HG03064 (cell line): ENCODE measurements around the gene TAS2R38.

ENCODE experiments used
- ATAC-seq: cut with Tn5 transposase; IDR thresholded peaks from one replicate; pipeline ENCODE4 v1.9.1; 2021; ENCODE audit warnings: low read depth; ENCODE audit not compliant: unreplicated experiment

The TAS2R38 gene

DNA sequence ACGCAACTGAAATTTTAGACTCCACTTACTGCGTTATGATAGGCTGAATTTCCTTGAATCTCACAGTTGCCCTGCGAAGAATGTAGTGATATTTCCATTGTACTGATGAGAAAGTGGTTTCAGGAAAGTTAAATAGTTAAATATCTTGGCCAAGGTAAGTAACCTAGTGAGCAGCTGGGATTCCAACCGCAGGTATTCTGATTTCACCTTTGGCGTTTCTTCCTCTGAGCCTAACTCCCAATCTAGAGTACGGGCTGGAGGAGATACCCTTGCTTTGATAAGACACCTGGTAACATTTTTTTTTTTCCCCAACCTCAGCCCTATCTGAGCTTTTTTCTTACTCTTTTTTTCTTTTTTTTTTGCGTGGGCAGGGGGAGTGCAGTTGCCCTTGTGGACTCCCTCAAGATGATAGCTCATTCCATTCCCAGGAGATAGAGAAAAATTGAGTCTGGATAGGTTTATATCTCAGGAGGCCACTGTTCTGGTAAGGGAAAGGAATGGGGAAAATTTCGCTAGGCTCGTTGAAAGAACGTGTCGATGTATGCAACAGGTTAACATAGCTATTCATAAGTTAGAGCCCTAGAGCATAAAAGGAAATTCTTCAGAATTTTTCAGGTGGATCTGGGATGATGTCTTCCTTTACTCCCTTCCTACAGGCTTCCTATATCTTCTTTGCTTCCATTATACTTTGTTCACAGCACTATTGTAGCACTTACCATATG, 3.1 kb upstream of the TAS2R38 start:
- ATAC-seq: no peak

DNA sequence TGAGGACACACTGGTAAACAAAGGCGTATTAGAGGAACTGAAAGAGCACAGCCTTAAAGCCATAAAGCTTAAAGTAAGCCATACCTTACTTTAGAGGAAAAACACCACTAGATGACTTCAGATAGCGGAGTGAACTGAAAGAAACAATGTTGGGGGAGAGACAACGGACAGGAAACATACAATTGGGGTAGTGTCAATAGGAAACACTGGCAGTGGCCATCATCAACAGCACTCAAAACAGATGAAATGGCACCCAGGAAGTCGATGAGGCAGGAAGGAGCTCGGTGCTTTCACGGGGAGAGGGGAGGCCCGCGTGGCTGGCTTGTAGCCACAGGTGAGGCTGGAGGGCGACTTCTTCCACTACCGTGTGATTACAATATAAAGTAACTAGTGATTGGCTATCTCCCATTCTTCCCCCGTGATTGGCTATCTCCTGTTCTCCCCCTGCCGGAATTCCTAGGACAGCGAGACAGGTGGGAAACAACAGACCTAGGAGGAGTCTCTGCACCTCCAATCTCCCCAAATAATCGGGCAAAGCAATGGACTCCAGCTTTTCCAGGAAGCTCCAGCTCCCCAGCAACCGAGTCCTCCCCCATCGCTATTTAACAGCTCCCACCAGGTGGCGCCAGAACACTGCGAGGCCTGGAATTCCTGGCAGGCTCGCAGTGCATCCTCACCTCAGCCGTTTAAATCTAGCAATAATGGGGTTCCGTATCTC, 2.4 kb upstream of the TAS2R38 start:
- ATAC-seq: peak; percentile 80

- no peak for ATAC-seq
Observed at GRCh38 chr7:141974831-141975230, 1.3 kb upstream of the TAS2R38 start.

DNA sequence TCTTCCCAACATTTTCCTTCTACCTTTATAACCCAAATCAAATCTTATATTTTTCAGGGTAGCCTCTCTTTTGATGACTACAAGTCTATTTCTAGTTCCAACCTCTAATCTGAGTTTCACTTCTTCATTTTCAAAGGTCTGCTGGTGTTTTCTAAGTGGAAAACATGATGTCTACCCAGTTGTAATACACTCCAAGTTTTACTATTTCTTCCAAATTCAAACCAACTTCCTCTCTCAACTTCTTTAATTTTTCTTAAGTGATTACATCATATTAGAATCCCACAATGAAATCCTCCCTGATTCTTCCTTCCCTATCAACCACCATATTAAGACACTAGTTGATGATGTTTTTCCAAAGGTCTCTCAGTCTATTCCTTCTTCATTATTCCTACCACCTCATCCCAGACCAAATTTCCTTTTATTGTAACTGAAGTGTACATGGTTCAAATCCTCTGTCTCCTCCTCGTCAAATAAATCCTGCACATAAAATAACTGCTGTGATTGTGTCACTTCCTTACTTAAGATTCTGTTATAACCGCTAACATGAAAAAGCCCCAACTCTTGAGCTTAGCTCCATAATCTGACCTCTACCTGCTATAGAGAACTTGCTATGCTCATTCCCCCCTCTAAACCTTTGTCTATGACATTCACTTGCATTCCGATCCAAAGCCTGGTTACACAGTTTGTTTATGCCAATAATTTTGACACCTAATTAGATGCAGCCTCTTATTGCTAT, 12.7 kb downstream of the TAS2R38 start:
- no peak for ATAC-seq

GRCh38 chr7:141956084-141956483, 17.5 kb downstream of the TAS2R38 start:
- ATAC-seq: no peak

GRCh38 chr7:141954334-141954733, 19.2 kb downstream of the TAS2R38 start:
- no peak for ATAC-seq

- ATAC-seq: no peak
Observed at GRCh38 chr7:141952461-141952860, 21.1 kb downstream of the TAS2R38 start.

GRCh38 chr7:141950806-141951205, 22.8 kb downstream of the TAS2R38 start:
- no peak for ATAC-seq

- ATAC-seq: no peak
Observed at GRCh38 chr7:141949911-141950310, 23.7 kb downstream of the TAS2R38 start.

- no peak for ATAC-seq
Observed at GRCh38 chr7:141949451-141949850, 24.1 kb downstream of the TAS2R38 start.

DNA sequence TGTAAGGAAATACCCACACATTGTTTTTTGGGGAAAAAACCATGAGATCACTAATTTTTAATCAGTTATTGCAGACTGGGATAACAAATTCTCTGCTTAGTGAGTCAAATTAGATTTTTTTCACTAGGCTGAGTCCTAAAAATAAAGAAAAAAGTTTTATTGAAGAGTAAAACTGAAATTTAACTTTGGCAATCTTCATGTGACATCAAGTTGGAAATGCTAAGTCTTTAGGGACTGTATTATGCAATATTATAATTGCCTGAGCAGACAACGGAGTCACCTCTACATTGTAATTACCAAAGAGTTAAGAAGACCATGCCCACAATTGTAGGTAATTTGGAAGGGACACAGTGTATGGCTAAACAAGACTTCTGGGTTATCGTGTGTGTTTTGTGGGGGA, 24.6 kb downstream of the TAS2R38 start:
- no peak for ATAC-seq

DNA sequence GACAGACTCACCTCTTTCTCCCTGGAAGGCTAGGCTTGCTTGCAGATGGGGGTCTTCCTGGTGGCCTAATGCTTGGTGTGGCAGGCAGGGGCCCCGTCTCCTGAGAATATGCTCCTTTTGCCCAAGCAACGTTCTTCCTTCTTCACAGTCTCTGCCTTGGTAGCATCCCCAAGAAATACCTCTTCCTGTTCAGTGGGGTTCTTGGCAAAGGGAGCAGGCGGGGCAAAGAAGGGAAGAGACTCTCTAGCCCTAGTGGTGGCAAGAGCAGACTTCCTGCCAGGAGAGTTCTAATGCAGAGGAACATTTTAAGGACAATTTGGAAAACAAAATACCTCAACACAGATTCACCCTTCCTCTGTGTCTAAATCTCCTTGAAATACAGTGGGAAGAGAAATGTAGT, 26.8 kb downstream of the TAS2R38 start, which contains the start of gene CLEC5A:
TSS of gene CLEC5A (minus strand) at position 179 of the 400 bp plus-strand sequence. CDS start 682 bp downstream, outside the sequence.
- no peak for ATAC-seq

GRCh38 chr7:141945356-141945755, 28.2 kb downstream of the TAS2R38 start:
- no peak for ATAC-seq

GRCh38 chr7:141944811-141945210, 28.8 kb downstream of the TAS2R38 start:
- ATAC-seq: no peak

- ATAC-seq: no peak
Observed at GRCh38 chr7:141943846-141944245, 29.7 kb downstream of the TAS2R38 start.

DNA sequence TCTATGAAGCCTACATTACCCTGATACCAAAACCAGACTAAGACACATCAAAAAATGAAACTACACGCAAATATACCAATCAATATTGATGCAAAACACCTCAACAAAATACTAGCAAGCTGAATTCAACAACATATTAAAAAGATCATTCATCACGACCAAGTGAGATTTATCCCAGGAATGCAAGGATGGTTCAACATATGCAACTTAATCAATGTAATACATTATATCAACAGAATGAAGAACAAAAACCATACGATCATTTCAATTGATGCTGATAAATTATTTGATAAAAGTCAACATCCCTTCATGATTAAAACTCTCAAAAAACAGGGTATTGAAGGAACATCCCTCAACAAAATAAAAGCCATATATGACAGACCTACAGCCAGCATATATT, 32.5 kb downstream of the TAS2R38 start:
- no peak for ATAC-seq

DNA sequence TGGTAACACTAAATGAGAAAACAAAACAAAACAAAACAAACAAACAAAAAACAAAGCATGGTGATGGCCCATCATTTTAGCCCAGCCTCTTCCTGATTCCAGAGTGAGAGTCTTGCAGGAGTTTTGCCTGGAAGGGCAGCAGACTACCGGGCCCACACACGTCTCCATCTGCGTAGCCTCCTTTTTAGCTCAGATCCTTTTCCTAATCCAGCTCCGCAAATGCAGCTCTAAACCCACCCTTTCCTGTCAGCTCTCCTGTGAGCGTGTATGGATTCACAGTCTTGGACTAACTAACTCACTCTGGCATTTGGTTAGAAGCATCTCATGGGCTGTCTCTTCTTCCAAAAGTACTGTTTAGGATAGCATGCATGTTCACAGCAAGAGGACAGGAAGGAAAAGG, 43.4 kb downstream of the TAS2R38 start:
- no peak for ATAC-seq

DNA sequence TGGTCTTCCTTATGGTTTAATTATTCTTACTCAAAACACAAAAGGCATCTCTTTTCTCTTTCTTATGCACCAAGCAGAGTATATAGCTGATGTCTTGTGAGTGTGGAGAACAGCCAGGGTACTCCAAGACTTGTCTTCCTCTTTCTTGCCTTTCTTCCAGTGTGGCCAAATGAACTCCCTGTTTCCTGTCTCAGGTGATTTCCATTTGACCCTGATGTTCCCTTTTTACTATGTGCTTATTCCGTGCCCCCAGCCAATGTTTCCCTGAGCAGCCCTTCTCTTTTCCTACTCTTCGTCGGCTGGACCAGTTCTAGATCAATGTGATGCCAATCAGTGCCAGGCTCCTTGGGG, 44.8 kb downstream of the TAS2R38 start:
- ATAC-seq: no peak

GRCh38 chr7:141928146-141928844, 45.3 kb downstream of the TAS2R38 start:
- no peak for ATAC-seq
